Stimulated activated CD4-positive, alpha-beta T cell treated with anti-CD3 and anti-CD28 coated beads, TNF-alpha, amount 100 ng/mL, for 48 hours (primary cell): ENCODE data around the gene STX11.

Experiments used
- DNase-seq, 3 donors: peaks; one replicate each; pipeline ENCODE4 v3.0.0-alpha.2; 2020; ENCODE audit warnings: low read depth in 3 of 3

Gene STX11

GRCh38 chr6:144214622-144215401 lies 64.5 kb downstream of the STX11 start:
- DNase-seq: no peak

- peak in 2 of 3 donors; percentile 6 to 19 for DNase-seq
Measured at GRCh38 chr6:144215402-144215931, 65.2 kb downstream of the STX11 start.

GRCh38 chr6:144215932-144216667 lies 65.8 kb downstream of the STX11 start:
- peak; percentile 76 to 85 (median 77) for DNase-seq

GRCh38 chr6:144216668-144217218 lies 66.4 kb downstream of the STX11 start:
- DNase-seq: peak in 2 of 3 donors; percentile 55 to 57

- DNase-seq: no peak
Measured at GRCh38 chr6:144217264-144217663, 66.9 kb downstream of the STX11 start.

GRCh38 chr6:144217797-144218196 lies 67.5 kb downstream of the STX11 start:
- DNase-seq: no peak

- DNase-seq: no peak
Measured at GRCh38 chr6:144219056-144219685, 68.9 kb downstream of the STX11 start.

- DNase-seq: no peak
Measured at GRCh38 chr6:144220031-144220790, 69.9 kb downstream of the STX11 start.

- no peak for DNase-seq
Measured at GRCh38 chr6:144223686-144224085, 73.4 kb downstream of the STX11 start.

- no peak for DNase-seq
Measured at GRCh38 chr6:144231721-144232120, 81.4 kb downstream of the STX11 start.

GRCh38 chr6:144232176-144232831 lies 82.0 kb downstream of the STX11 start:
- no peak for DNase-seq

- no peak for DNase-seq
Measured at GRCh38 chr6:144232832-144233230, 82.5 kb downstream of the STX11 start.

GRCh38 chr6:144234399-144234798 lies 84.1 kb downstream of the STX11 start:
- DNase-seq: no peak

GRCh38 chr6:144234935-144235334 lies 84.6 kb downstream of the STX11 start:
- no peak for DNase-seq
